HG03066 (cell line): ENCODE data around the gene GABRG3.

ENCODE experiments used
- ATAC-seq: cut with Tn5 transposase; IDR thresholded peaks from one replicate; pipeline ENCODE4 v1.9.1; 2021; ENCODE audit warnings: low read depth; ENCODE audit not compliant: unreplicated experiment

GABRG3 gene

GRCh38 chr15:27235681-27236080 lies 264.7 kb downstream of the GABRG3 start:
- no peak for ATAC-seq

GRCh38 chr15:27237319-27237939 lies 266.4 kb downstream of the GABRG3 start:
- ATAC-seq, result no peak

GRCh38 chr15:27238209-27238608 lies 267.2 kb downstream of the GABRG3 start:
- ATAC-seq, result no peak

- ATAC-seq, result no peak
These were observed 267.9 kb downstream of the GABRG3 start for GRCh38 chr15:27238707-27239423.

- no peak for ATAC-seq
These were observed 271.0 kb downstream of the GABRG3 start for GRCh38 chr15:27241943-27242342.

GRCh38 chr15:27244047-27244446 lies 273.1 kb downstream of the GABRG3 start:
- no peak for ATAC-seq

- ATAC-seq, result no peak
These were observed 277.3 kb downstream of the GABRG3 start for GRCh38 chr15:27248251-27248650.

- no peak for ATAC-seq
These were observed 278.2 kb downstream of the GABRG3 start for GRCh38 chr15:27249046-27249759.

- ATAC-seq, result no peak
These were observed 278.8 kb downstream of the GABRG3 start for GRCh38 chr15:27249760-27250109.

GRCh38 chr15:27250223-27250622 lies 279.2 kb downstream of the GABRG3 start:
- ATAC-seq, result no peak

- ATAC-seq, result no peak
These were observed 283.1 kb downstream of the GABRG3 start for GRCh38 chr15:27254055-27254454.

GRCh38 chr15:27254801-27255200 lies 283.8 kb downstream of the GABRG3 start:
- ATAC-seq, result no peak

- no peak for ATAC-seq
These were observed 285.5 kb downstream of the GABRG3 start for GRCh38 chr15:27256446-27256845.

GRCh38 chr15:27258287-27258686 lies 287.3 kb downstream of the GABRG3 start:
- no peak for ATAC-seq

- no peak for ATAC-seq
These were observed 289.5 kb downstream of the GABRG3 start for GRCh38 chr15:27260523-27260922.

- no peak for ATAC-seq
These were observed 297.9 kb downstream of the GABRG3 start for GRCh38 chr15:27268923-27269322.

- no peak for ATAC-seq
These were observed 300.3 kb downstream of the GABRG3 start for GRCh38 chr15:27271258-27271657.

- no peak for ATAC-seq
These were observed 301.4 kb downstream of the GABRG3 start for GRCh38 chr15:27272427-27272826.

GRCh38 chr15:27273506-27273905 lies 302.5 kb downstream of the GABRG3 start:
- ATAC-seq, result no peak

GRCh38 chr15:27278761-27279160 lies 307.8 kb downstream of the GABRG3 start:
- no peak for ATAC-seq

- ATAC-seq, result no peak
These were observed 321.7 kb downstream of the GABRG3 start for GRCh38 chr15:27292641-27293040.

GRCh38 chr15:27293607-27294006 lies 322.6 kb downstream of the GABRG3 start:
- ATAC-seq, result no peak
